ENCODE data around the gene LYZL2.
"Not testable (repeated sequence)": the region's sequence is repeated elsewhere in the genome, so short reads cannot be mapped to it uniquely, and the experiment has no call there.

LYZL2 gene

GRCh38 chr10:30629653-30630052, at the start of gene LYZL2:
TSS of gene LYZL2 (minus strand) at chr10:30629753. CDS start at chr10:30626915, 2,838 bp downstream.
- DNase-seq, result no peak

- not testable (repeated sequence) for DNase-seq
These were observed 48.1 kb upstream of the LYZL2 start for GRCh38 chr10:30677616-30678015.

DNA sequence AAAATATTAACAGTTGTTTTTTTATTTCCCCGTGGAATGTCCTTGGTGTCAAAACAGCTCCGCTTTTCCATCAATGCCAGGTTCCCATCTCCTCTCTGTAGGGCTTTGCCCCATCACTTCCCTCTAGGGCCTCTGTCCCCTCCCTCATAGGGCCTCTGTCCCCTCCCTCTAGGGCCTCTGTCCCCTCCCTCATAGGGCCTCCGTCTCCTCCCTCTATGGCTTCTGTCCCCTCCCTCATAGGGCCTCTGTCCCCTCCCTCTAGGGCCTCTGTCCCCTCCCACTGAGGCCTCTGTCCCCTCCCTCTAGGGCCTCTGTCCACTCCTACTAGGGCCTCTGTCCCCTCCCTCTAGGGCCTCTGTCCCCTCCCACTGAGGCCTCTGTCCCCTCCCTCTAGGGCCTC, 47.6 kb upstream of the LYZL2 start:
- DNase-seq, result not testable (repeated sequence)

DNA sequence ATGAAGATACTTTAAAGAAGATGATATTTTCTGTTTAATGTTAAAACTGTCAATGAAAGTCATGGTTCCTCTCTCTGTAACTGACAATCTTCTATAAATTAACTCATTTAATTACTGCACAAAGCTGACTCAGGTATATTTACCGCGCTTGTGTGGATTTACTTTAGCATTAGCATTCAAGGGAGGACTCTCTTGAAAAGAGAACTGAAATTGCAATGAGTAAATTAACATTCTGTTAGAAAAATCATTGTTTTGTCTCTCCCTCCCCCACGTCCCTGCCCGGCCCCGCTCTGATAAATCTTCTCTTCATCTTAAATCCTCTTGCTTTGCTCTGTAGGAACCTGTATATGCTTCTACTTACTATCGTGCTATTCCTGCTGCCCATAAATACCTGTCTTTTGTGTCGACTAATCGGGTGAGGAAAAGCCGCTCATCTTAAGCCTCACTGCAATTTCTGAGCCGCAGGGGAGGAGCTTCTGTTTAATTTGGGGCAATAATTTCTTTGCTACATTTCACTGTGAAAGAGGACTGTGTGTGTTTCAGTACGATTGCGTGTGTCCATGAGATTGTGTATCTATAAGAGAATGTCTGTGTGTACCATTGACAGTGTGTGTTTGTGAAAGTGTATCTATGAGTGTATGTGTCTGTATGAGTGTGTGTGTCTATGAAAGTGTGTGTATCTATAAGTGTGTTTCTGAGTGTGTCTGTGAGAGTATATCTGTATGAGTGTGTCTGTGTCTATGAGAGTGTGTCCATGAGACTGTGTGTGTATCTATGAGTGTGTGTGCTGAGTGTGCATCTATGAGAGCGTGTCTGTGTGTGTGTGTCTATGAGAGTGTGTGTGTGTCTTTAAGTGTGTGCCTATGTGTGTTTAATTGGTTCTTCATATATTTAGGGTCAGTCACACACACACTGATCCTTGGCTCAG, 46.5 kb upstream of the LYZL2 start:
- DNase-seq, result no peak

DNA sequence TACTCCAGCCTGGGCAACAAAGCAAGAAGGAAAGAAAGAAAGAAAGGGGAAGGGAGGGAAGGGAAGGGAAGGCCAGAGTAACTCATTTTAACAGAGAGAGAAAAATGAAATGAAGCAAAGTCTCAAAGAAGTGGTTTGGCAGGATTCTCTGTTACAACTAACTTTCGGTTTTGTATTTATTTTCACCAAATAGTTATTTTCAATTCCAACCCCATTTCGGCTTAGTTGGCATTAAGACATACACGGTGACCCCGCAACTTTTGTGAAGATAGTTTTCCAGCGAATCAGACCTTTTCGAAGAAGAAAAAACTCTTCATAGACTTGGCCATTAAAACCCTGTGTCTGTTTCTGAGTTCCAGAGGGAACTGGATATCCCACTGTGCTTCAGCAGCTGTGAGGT, 45.2 kb upstream of the LYZL2 start:
- no peak for DNase-seq

DNA sequence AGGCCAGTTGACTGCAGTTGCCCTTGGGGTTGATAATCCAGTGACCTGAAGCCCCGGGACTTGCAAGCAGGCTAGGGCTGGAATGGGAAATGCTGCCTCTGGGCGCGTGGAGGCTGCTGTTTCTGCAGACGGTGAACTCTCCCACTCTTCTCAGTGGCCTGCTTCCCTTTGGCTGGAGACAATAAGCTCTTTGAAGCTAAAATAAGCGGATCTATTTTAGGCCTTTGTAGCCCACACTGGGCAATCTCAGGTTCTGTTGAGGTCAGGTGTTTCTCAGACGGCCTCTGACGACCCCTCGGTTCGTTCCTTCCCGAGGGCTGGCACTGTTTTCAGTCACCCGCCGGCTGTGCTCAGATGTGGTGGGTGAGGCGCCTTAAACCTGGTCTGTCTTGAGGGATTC, 43.7 kb upstream of the LYZL2 start:
- DNase-seq, result not testable (repeated sequence)

- not testable (repeated sequence) for DNase-seq
These were observed 42.8 kb upstream of the LYZL2 start for GRCh38 chr10:30672338-30672737.

DNA sequence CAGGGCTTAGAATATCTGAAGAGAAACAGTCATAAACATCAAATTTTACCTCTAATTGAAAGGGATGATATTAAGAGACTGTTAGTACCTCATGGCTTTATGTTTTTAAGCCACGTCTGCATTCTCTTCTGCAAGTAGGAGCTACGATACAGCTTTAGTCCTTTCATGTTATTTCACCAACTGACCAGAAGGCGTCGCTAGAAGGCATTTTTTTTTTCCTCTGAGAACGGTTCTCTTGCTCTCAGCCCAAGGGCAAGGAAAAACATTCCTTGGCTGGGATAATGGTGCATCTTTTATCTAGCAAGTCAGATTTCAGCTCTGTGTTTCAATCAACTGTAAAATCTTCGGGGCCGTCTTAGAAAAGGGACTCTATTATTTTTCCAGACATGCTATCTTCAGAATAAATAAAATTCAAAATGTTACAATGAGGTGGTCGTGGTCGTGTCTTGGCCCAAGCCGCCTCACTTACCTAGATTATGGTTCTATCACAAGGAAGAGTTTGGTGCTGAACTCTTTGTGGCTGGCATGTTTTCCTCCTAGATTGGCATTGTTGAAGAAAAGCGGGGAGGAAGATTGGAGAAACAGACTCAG, 41.6 kb upstream of the LYZL2 start:
- DNase-seq, result no peak

DNA sequence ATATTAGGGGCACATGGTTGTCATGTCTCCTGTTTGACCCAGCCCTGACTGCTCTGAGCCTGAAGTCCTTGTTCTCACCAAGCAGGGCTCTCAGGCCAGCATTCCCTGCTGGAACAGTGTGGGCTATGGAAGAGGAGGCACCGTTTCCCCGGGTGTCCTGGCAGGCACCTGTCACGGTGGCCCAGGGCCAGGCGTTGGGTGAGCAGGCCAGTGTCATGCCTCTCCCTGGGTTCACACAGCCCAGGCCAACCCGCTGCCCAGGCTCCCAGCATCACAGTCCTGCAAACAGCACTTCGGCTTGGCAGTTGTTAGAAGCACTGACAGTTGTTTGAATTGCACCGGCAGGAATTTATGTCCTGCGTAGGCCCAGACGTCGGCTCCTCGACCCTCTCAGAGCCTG, 38.4 kb upstream of the LYZL2 start:
- not testable (repeated sequence) for DNase-seq

DNA sequence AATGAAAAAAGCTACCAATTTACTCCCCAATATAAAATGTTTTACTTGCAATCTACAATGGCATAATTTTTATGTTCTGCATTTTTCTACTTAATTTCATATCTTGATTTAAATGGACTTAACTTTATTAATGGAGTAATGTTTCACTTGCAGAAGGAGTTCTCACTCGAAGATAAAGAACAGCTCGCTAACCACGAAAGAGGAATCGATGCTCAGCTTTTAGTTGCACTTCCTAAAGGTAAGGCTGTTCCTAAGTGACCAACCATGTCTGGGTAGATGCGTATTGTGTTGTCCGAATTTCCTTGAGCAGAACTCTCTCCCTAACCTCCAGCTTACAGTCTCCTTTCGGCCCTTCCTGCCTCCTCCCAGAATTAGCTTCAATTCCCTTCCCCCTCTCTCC, 33.9 kb upstream of the LYZL2 start:
- not testable (repeated sequence) for DNase-seq

- no peak for DNase-seq
These were observed 33.3 kb upstream of the LYZL2 start for GRCh38 chr10:30662814-30663213.

DNA sequence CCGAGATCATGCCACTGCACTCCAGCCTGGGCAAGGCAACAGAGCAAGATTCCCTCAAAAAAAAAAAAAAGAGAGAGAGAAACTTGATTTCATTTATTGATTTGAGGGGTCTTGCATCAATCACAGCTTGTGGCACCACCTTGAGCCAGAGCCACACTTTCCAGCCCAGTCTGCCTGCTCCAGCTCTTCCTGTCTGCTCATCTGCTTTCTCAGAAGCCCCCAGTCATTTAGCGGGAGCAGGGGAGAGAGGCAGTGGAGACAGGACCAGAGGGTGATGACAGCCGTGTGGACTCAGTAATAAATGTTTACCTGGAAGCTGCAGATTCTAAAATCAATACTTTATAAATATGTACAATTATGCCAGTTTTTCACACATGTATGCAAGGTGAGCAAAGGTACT, 30.8 kb upstream of the LYZL2 start:
- DNase-seq, result not testable (repeated sequence)

- no peak for DNase-seq
These were observed 26.7 kb upstream of the LYZL2 start for GRCh38 chr10:30656233-30656632.

DNA sequence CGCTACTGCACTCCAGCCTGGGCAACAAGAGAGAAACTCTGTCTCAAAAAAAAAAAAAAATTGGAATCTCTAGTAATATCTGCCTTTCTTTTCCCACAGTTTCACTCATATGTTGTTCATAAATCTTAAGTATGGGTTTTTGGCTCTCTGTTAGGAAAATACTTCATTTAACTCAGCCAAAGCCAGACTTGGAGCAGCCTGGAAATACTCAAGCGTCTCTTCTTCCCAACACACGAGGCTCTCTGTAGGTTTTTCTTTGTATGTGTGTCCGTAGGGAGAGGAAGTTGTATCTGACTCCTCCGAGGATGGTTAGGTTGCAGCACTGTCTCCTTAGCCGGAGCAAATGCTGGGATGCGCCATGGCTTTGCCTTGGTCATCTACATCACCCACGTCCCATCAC, 25.4 kb upstream of the LYZL2 start:
- DNase-seq, result not testable (repeated sequence)

DNA sequence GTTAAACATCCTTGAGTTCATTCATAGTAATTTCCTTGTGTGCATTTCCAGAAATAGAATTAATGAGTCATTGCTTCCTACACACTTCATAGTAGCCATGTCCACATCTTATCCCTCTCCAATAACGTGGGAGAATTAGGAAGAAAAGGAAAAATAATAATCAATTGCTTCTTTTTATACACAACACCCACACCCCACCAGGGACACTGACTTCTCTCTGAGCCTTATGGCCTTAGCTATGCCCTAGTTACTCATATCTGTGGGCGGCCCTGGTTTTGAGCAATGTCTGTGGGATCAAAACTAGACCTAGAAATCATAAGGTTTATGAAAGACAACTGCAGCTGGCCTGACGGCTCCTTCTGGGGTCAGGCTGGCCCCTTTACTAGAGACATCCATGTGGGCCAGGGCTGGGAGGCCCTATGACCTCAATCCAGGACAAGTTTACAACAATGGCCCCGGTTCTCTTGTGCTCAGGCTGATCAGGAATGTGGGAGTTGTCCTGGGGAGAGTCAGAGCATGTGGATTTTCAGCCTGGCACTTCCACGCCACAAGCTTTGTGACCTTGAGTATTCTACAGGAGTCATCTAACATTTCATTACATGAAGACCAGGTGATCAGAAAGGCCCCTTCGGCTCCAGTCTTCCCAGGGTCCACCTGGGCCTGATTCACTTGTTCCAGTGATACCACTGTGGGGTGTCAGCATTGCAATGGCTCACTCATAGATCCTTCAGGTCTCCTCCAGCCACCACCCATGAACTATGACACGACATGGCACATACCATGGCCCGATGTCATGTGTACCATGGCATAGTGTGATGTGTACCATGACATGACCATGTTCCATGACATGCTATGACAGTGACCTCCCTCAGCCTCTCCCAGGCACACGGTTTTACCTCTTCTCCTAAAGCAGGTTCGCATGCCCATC, 22.2 kb upstream of the LYZL2 start:
- DNase-seq, result not testable (repeated sequence)

DNA sequence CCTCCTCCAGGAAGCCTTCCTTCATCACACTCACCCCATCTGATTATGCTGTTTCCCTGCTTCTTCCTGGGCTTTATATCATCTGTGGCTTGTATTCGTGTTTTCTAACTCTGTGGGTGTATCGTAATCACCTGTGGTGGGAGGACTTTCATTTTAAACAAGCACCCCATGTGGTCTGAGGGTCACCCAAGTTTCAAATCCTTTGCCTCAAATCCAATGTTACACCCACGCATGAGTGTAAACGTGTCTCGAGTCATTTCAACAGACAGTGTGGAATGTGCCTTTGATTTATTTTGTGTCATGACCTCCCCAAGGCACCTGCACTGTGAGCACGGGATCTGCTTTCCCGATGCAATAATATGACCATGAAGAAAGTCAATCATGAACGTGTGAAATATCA, 17.5 kb upstream of the LYZL2 start:
- DNase-seq, result no peak

GRCh38 chr10:30645340-30645827, 15.8 kb upstream of the LYZL2 start:
- no peak for DNase-seq

DNA sequence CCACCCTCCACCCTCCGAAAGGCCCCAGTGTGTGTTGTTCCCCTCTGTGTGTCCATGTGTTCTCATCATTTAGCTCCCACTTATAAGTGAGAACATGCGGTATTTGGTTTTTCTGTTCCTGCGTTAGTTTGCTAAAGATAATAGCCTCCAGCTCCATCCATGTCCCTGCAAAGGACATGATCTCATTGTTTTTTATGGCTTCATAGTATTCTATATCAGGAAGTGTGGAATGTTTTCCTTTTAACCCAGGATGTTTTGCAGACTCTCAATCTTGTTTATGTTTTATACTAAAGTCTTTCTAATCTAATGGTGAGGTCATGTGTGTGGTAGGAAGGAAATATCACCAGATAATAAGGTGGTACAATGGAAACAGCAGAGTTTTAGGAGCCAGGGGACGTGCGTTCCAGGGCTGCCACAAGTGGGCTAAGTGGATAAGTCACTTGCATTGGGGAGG, 14.9 kb upstream of the LYZL2 start:
- not testable (repeated sequence) for DNase-seq

GRCh38 chr10:30643557-30644199, 14.1 kb upstream of the LYZL2 start:
- DNase-seq, result not testable (repeated sequence)

- not testable (repeated sequence) for DNase-seq
These were observed 13.3 kb upstream of the LYZL2 start for GRCh38 chr10:30642856-30643255.

DNA sequence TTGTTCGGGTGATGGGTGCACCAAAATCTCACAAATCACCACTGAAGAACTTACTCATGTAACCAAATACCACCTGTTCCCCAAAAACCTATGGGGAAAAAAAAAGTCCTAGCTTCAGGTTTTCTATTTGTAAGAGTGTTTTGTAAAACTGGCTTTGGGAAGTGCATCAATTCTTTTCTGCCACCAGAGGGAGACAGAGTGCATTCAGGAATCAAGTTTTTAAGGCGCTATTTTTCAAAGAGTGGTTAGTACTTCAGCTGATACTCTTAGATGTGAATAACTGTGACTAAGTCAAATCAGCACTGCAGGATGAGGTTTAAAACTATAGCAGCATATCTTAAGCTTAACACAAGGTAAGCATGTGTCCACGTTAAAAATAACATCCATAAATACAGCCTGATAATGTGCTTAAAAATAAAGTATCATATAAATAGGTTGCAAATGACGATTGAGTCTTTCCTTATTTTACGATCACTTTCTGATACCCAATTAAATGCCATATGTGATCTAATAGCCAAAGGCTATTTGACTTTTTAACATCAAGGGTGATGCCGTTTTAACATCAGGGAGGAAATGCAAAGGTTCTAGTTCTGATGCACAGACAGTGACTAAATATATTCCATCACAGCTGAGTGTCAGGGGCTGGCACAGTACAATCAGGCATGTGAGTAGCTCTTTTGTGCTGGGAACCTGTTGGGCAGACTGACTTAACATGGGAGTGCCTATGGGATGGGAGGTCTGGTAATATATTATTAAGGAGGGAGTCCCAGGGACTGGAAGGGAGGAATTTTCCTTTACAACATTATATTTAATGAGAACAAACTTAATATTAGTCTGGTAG, 10.6 kb upstream of the LYZL2 start:
- DNase-seq, result no peak
